Urothelium cell line (cell line): ENCODE results near the gene CEND1.

ENCODE experiments used
- DNase-seq: peaks from one replicate; pipeline ENCODE4 v3.0.0; 2011; ENCODE audit warnings: low spot score, mixed read lengths
- FAIRE-seq: peaks from 2 replicates; lab custom pipeline; 2011; peaks lifted over from hg19 to GRCh38; lab: Jason Lieb, UNC

Gene CEND1

GRCh38 chr11:779955-780532, 9.8 kb downstream of the CEND1 start:
- no peak for DNase-seq
- FAIRE-seq, result no peak

DNA sequence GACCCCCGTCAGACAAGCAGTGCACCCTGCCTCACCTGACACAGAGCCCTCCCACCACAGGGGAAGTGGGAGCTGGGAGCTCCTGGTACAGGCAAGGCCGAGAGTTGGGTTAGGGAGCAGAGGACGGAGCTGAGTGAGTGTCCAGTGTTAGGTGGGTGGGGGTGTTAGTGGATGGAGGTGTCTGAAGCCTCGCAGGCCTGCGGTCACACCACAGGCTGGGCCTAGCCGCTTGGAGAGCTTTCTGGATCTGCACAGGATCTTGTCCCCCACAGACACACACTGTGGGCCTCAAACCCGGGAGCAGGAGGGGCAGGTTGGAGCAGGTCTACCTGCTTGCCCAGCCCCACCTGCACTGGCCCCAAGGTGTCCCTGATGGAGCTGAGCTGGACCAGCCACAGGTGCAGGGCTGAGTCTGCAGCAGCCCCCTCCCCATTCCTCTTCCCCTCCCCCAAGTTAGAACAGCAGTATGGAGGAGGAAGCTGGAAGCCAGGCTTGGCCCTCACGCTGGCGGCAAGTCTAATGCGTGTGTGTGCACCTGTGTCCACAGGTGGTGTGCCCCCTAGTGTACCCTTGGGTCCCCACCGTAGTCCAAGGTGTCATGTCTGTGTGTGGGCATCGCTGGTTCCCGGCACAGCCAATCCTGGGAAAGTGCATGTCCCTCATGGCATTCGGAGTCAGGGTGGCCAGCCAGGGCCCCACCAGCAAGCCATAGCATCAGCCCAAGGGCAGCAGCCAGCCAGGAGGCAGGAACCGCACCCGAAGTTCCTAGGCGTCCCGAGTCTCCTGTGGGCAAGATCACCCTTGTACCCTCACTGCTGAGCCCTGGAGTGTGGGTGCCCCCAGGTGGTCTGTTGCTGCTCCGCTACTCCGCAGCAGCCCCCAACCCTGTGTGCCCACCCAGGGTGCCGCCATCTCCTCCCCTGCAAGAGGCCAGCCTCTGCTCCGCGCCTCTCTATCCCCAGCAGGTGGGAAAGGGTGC, 10.6 kb downstream of the CEND1 start:
- no peak for DNase-seq
- no peak for FAIRE-seq

DNA sequence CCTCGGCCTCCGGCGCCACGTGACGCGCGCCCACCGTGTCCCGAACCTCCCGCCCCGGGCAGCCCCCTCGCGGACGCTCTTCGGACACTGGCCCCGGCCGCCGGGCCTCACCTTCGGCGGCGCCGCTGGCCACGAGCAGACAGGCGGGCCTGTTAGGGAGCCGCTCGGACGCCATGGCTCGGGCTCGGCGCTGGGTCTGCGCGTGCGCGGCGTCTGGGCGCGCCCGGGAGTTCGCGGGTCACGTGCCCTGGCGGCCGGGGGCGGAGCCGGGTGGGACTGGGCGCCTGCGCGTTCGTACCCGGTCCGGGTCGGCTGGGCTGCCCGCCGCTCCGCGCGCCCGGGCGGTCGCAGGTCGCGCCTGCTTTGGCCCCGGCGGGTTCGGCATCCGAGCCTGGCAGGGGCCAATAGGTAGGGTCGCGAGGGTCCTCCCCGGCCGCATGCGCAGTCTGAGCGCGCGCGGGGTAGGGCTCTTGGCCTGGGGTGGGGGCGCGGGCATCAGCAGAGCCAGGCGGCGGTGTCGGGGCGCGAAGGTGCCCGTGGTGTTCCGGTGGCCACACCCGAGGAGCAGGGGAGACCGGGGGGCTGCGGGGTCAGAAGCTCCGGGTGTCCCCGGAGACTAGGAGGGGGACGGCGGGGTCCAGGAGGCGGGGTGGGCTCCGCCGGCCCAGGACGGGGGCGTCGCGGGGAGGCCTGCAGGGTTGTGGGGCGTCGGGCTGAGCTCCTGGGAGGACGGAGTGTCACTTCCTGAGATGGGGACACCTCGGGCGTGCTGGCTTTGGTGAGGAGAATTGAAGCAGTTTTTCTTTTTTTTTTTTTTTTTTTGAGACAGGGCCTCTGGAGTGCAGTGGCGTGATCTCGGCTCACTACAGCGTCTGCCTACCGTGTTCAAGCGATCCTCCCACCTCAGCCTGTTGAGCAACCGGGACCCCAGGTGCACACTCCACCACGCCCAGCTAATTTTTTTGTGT, 12.3 kb downstream of the CEND1 start, which contains the start of gene GATD1:
GATD1 (minus strand) TSS at position 200 of the 968 bp plus-strand sequence; CDS start at position 175, 25 bp downstream.
- DNase-seq (peak; percentile 96), FAIRE-seq (peak; percentile 77)

DNA sequence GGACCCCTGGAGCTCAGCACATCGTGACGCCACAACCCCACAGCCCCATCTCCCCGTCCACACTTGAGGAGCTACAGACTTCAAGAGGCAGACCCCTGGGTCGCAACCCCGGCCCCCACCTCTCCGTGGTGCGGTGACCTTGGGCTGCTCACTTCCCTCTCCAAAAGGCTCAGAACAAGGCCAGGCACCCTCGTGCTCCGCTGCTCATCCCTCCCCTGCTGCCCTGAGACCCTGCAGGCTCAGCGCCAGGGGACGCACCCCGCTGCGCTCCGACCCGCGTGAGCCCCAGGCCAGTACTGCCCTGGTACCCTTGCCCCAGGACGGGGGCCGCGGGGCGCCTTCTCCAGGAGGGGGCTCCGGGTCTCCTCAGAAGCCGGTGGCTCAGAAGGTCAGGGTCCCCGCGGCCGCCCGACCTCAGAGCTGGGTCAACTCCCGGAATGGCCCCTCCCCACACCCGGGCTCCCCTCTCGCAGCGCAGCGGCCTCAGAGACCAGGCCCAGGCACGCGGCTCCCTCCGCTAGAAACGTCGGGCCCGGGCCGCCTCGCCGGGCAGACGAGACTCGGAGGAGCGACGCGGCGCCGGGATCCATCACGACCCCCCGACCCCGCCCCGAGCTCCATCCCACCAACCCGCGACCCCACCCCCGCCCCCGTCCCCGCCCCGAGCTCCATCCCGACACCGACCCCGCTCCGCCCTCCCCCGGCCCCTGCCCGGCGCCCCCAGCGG, 13.2 kb downstream of the CEND1 start:
- DNase-seq (no peak), FAIRE-seq (no peak)

DNA sequence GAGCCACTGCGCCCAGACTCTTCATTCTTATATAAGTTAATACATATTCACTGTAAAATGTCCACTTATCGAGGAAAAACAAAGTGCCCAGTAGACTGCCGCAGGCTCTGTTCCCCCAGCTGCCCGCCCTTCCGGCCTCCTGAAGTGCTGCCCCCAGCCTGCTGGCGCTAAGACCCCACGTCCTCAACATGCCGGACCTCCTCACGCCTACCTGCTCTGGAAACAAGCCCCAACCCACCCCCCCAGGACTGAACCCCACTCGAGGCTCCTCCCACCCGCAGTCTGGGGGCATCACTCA, 13.7 kb downstream of the CEND1 start:
- FAIRE-seq (no peak), DNase-seq (no peak)

DNA sequence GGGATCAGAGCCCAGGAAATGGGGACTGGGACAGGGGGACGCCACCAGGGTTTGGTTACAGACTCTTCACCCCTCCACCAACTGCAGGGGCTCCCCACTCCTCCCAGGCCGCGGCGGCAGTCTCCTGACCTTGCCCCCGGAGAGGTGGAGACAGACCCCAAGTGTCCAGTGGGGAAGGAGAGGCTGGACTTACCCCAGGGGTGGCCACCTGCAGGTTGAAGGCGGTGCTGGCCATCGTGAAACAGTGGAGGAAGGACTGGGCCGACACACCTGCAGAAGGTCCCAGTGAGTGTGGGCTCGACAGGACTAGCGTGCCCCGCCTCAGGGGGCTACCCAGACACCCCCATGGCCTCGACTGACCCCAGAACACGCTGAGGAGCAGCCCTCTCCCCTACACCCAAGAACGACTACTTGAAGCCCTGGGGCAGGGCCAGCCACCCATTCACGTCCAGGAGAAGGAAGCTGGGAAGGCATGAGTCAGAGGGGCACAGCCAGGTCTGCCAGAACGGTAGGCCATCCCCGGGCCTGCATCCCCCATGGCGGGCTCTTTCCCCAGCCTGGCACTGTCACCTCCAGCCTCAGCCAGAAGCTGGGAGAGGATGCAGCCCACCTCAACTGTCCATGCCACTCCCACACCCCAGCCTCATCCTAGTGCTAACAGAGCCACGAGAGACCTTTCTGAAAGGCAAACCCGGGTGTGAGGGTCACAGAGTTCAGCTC, 14.9 kb downstream of the CEND1 start:
- no peak for FAIRE-seq
- no peak for DNase-seq

DNA sequence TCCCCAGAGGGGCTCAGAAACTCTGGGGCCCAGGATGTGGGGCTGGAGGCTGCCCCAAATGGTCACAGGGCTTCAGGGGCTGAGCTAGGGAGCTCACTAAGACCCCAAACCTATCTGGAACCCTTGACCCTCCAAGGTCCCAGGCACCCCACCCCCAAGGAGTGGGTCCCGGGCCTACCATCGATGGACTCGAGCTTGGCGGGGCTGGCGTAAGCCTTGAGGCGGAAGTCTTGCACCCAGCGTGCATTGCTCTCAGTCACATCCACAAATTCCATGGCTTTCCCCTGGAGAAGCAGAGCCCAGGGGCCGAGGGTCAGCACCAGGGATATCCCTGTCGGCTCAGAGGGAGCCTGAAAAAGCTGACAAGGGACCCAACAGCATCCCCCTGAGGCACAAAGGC, 16.1 kb downstream of the CEND1 start:
- DNase-seq, result no peak
- FAIRE-seq, result no peak

DNA sequence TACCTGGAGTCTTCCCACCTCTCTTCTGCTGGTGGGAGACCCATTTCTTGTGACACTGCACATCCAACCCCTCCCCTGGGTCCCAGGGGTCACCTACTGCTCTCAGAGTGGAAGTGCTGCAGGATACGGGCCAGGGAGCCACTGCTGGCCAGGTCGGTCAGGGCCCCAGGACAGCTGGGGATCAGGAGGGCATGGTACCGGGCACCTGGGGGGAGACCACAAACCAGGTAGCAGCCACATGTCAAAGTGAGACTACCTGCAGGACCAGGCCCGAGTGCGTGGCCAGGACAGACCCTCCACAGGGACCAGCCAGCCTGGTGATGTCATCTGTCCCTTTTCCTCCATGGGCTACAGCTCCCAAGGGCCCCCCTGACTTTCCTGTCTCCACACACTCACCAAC, 16.5 kb downstream of the CEND1 start:
- no peak for FAIRE-seq

DNA sequence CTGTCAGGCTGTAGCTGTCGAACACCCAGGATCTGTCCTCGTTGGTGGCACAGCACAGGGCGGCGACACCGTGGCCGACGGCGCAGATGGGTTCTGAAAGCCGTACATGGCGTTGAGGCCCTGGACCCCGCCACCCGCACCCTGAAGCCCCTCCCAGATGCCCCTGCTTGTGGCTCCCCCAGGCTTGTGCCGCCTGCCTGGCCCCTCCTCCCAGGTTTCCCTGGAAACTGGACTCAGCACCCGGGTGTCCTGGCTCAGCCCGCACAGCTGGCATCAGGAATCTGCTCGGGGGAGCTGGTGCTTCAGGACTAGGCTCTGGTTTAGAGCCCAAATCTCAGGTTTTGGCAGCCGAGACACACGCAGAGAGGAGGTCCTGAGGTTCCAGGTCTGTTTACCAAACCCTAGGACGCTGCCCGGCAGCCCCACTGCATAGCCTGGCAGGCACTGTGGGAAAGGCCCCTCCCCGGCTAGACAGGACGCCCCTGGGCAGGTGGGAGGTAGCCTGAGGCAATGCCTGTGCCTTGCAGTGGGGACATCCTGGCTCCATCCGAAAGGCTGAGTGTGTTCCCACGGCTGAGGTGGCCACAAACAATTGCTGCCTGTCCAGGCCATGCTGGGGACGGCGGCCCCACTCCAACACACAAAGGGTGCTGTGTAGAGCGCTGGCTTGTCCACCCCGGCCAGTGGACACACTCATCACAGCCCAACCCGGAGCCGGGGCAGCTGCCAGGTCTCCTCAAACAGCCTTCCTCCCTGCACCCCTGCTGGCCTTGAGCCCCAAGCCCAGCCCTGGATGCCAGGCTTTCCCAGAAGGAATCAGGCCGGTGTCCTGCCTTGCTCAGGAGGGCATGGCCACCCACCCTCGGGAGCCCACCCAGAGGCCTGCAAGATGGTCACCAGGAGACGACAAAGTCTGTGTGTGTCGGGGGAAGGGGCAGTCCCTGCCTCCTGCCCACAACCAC, 17.2 kb downstream of the CEND1 start:
- FAIRE-seq, result no peak

More for the DNA sequence above, 16.5 kb downstream of the CEND1 start:
- no peak for DNase-seq

DNA sequence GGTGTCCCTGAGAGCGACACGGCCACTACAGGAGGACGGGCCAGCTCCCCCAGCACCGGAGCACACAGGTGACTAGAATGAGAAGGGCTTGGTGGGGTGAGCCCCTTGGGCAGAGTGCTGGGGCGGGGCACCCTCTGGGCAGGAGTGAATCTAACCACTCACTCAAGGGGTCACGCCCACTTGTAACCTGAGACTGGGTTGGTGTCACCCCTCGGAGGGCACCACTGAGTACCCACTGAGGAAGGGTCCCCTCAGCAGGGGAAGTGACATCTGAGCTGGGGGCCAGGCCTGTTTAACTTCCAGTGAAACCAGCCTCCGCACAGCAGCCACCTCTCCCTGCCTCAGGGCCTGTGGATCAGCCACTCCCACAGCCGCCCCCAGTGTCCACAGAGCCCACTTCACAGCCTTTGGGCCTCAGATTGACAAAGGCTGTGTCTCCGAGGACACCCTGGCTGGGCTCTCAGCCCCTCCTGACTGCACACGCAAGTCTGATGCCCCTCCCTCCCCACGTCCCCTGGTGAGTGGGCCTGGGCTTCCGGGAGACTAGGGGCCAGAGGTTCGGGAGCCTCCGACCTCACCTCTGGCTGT, 18.2 kb downstream of the CEND1 start:
- DNase-seq (no peak), FAIRE-seq (no peak)

More for the DNA sequence above, 17.2 kb downstream of the CEND1 start:
- no peak for DNase-seq

- FAIRE-seq, result no peak
- DNase-seq, result no peak
Measured at GRCh38 chr11:770642-771616, 19.0 kb downstream of the CEND1 start.

GRCh38 chr11:769887-770641, 19.8 kb downstream of the CEND1 start:
- no peak for FAIRE-seq
- DNase-seq, result no peak

DNA sequence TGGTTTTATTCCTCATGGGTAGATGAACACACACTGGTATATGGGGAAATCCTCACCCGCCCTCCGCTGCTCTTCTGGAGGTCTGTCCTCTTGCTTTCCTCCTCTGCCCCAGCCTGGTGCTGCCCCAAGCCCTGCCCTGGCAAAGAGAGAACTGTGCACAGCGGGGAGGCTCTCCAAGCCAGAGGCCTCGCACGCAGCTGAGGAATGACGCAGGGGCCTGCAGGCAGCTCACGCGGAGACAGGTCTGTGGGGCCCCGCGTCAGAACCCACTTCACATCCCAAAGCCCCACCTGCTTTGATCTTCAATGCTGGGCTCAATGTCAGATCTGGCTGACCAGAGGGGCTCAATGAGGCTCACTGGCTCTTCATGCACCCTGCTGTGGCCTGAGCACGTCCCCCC, 22.7 kb downstream of the CEND1 start:
- DNase-seq (no peak), FAIRE-seq (no peak)

DNA sequence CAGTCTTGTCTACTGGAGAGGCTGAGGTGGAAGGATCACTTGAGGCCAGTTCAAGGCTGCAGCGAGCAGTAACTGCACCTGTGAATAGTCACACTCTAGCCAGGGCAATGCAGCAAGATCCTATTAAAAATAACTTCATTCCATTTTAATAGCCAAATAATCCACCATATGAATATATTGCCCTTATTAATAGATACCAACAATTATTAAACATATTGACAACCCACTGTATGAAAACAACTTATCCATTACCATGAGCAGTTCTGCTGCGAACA, 23.0 kb downstream of the CEND1 start:
- no peak for FAIRE-seq
- DNase-seq, result no peak

DNA sequence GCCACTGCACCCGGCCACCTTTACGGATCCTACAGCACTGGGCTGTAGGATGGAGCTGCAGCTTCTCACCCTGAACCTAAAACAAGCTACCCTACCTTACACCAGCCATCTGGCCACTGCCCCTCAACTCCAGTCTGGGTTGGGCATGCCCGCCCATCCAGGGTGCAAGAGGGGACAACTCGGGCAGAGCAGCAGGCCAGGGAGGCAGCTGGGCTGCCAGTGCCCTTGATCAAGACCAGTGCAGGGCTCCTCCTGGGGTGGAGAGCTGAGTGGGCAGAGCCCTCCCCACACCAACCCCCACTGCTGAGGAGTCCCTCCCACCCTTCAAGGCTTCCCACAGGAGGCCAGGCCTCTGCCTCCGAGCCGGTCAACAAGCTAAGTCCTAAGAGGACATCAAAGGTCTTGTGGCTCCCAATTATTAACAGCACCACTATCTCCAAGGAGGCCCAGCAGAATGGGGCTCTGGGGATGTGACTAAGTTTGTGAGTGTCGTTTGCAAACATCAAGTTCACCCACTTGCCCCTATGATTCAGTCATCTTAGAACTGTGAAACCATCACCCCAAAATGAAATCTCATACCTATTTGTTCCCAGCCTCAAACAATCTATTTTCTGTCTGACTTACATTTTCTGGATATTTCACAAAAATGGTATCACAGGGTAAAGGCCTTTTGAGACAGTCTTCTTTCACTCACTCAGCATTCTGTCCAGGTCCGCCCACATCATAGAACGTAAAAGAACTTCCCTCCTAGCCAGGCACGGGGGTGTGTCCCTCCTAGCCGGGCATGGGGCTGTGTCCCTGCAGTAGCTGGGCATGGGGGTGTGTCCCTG, 23.6 kb downstream of the CEND1 start:
- DNase-seq, result no peak
- no peak for FAIRE-seq

- no peak for DNase-seq
- no peak for FAIRE-seq
Measured at GRCh38 chr11:765802-766091, 24.1 kb downstream of the CEND1 start.
